GM18520 (cell line): ENCODE measurements around the gene GCDH.
"Not testable (repeated sequence)": the region's sequence is repeated elsewhere in the genome, so short reads cannot be mapped to it uniquely, and the experiment has no call there.

Experiments used
- ATAC-seq: cut with Tn5 transposase; IDR thresholded peaks from one replicate; pipeline ENCODE4 v1.9.1; 2021; ENCODE audit not compliant: unreplicated experiment

The GCDH gene

GRCh38 chr19:12899891-12900518 is 9.0 kb downstream of the GCDH start:
- ATAC-seq: peak; percentile 70

- ATAC-seq: no peak
Observed at GRCh38 chr19:12907166-12907565, 16.2 kb downstream of the GCDH start.

GRCh38 chr19:12912571-12912970 is 21.6 kb downstream of the GCDH start:
- ATAC-seq: no peak

DNA sequence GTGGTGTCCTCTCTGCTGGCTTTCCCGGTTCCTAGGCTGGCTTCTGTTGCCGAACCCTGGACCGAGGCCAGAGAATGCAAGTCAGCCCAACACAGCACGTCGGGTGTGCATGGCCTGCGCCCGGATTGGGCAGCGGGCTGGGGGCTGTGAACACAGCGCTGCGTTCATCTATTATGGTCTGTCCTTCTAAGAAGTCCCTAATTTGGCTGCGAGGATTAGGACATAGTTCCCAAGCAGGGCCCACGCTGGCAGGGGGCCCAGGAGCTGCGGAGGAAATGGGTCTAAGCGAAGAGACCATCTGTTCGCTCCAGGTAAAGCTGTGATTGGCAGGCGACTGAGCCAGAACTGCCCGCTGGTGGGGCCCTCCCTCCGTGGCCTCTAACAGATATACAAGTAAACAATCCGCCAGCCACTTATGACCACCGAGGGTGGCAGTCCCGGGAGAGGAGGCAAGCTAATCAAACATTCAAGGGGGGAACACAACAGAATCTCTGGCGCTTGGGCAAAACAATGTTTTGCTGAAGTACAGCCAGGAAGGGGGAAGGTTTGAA is 22.1 kb downstream of the GCDH start:
- no peak for ATAC-seq

DNA sequence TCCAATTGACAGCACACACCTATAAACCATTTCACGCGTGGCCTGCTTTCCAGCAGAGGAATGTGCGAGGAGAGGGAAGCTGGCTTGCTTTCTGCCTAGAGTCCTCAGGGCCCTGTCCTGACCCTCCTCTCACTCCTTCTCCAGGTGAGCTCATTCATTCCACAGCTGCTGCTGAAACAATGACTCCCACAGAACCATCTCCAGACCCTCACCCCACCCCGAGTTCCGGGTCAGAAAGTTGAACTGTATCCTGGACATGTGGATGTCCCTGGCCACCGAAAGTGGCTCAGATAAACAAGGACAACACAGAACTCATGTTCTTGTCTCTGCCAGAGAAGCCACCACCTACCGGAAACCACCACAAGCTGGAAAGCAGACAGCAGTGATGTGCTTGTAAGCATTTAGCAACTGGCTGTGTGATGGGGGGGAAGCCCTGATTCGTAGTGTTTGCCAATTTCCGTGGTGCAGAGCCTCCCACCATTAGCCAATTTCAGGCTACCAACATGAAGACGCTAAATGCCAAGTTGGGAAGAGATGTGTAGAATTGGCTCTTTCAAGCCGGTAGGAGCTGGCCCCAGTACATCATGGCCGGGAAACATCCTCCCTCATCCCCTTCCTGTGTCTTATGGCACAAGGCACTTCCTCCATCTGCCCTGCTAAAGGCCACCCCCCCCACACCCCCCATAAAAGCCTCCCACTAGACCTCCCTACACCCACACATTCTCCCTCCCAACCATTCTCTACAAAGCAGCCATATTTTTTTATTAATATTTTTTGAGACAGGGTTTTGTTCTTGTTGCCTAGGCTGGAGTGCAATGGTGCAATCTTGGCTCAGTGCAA is 23.1 kb downstream of the GCDH start:
- no peak for ATAC-seq

DNA sequence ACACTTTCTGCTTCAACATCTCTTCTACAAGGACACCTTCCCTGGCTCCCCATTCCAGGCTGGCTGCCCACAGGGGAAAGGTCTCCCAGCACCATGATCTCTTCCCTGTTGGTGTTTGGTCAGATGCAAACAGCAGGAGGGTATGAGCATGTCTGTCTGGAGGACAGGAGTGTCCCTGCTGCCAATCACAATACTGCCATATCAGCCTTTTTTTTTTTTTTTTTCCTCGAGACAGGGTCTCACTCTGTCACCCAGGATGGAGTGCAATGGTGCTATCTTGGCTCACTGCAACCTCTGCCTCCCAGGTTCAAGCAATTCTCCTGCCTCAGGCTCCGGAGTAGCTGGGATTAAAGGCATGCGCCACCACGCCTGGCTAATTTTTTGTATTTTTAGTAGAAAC is 24.9 kb downstream of the GCDH start:
- not testable (repeated sequence) for ATAC-seq

DNA sequence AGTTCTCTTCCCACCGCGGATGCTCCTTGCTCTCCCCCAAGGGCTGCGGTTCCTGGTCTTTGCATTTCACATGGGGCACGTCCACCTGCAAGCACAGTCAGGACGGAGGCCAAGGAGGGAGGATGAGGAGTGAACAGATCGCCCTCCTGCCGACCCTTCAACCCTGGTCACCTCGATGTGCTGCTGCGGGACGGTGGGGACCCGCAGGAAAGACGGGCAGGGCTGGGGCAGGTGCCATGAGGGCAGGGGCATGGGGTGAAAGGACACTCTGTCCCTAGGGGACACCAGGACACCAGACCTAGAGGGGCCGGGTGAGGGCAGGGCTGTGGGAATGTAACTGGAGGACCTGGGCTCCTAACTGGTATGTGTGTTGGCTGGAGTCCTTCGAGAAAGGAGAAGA is 27.3 kb downstream of the GCDH start:
- no peak for ATAC-seq

GRCh38 chr19:12921047-12921446 is 30.1 kb downstream of the GCDH start:
- ATAC-seq: no peak

GRCh38 chr19:12922959-12923358 is 32.0 kb downstream of the GCDH start:
- no peak for ATAC-seq

DNA sequence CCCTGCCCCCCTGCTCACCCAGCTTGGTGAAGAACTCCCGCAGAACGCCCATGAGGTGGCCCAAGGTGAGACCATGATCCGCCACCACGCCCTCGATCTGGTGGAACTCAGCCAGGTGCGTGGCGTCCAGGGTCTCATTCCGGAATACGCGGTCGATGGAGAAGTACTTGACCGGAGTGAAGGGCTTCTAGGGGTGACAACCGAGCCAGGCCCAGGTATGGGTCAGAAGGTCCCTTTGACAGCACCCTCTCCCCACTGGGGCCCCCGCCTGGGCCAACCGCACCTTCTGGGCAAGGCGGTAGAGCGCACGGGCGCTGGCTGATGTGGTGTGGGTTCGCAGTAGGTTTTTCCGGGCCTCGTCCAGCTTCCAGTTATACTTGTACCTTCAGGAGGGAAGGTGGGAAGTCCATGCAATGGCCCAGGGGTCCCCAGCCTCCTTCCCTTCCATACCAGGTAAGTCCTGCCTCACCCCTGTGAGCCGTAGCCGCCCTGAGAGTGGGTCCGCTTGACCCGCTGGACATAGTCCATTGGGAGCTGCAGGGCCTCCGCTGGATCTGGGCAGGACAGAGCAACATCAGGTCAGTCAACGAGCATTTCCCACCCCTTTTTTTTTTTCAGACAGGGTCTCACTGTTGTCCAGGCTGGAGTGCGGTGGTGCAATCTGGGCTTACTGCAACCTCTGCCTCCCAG is 33.8 kb downstream of the GCDH start:
- no peak for ATAC-seq

DNA sequence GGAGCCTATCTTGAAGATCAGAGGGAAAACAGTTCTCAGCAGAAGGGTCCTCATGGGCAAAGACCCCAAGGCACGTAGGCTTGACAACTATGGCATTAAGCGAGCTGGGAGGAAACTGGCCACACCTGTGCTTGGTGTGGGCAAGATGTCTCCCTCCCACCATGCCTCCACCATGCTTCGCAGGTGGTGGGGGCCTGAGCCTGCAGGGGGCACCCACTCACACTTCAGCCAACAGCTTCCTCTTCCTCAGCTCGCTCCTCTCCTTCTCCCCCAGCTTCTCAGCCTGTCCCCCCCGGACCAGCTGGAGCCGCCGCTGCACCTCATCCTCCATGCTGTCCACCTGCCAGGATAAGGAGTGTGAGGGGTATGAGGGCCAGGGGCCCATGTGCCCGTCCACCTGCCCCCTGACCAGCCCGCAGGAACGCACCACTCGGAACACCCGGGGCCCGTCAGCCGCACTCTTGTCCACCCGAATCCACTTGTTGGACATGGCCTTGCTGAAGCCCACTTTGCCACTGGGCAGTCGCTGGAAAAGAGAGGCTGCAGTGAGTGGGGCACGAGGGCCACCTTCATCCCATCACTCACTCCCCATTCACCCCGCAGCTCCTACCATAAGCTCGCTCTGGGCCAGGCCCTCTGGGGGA is 39.2 kb downstream of the GCDH start:
- no peak for ATAC-seq

DNA sequence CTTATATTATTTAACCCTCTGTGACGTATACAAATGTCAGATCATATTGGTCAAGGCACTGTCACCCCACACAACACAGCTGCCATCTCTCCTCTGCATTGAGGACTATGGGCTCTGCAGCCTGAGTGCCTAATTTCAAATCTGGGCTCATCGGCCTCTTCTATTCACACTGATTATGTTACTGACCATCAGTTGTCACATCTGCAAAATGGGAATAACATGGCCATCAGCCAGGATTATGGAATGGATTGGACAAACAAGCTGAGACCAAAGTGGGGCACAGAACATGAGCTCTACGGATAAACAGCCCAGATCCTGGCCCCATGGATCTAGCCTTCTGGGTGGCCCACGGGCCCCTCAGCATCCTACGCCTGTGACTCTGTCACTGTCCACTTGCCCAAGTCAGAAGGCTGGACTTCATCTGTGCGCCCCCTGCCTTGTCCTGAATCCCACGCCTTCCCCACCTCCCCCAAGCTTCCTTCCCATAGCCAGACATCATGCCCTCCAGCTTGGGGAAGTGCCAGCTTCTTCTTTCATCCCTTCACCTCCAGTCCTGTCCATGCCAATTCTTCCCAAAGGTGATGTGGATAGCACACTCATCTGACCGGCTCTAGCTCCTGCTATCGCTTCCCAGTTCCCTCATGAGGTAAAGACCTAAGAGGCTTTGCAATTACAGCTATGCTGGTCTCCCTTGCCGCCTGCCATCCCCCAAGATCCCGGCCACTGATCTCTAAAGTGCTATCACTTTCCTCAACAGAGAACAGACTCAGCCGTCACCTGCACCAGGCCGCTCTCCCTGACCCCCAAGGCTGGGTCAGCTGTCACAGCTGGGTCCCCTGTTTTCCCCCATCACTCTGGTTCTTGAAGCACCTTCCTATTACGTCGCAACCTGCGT is 41.7 kb downstream of the GCDH start:
- ATAC-seq: no peak

DNA sequence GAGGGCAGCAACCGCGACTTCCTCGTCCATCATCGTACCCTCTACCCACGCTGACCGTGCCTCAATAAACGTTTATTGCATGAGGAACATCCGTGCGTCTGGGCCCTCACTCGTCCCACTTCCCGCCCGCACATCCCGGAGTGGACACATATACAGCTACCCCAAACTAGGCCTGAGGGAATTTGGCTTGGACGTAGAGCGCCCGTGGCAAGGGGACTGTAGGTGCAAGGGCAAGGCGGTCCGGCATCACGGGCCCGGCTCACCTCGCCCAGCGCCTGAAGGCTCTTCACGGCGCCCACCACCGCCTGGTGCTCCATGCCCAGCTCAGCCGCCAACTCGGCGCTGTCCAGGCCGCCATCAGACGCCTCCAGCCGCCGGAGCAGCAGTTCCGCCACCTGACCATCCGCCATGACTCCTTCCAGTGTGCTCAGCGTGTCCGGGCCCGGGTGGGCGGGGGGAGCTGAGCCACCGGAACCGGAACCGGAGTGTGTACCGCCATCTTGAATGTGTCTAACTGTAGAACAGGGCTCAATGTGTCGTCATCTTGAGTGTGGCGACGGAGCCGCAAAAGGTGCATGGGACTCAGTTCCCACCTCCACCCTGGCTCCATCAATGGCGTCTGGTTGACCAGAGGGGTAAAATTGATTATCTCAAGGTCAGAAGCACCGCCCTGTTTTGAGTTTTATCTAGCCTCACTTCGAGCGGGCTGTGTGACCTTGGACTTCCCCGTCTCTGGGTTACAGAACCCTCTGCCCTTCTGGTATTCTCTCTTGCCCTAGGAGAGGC is 42.5 kb downstream of the GCDH start, which contains the start of gene FARSA:
Gene FARSA (minus strand): TSS at position 425 of the 786 bp plus-strand sequence. CDS start 15 bp downstream, at position 410.
- ATAC-seq: peak; percentile 34

GRCh38 chr19:12935071-12935470 is 44.1 kb downstream of the GCDH start:
- no peak for ATAC-seq

- no peak for ATAC-seq
Observed at GRCh38 chr19:12936582-12936981, 45.6 kb downstream of the GCDH start.

DNA sequence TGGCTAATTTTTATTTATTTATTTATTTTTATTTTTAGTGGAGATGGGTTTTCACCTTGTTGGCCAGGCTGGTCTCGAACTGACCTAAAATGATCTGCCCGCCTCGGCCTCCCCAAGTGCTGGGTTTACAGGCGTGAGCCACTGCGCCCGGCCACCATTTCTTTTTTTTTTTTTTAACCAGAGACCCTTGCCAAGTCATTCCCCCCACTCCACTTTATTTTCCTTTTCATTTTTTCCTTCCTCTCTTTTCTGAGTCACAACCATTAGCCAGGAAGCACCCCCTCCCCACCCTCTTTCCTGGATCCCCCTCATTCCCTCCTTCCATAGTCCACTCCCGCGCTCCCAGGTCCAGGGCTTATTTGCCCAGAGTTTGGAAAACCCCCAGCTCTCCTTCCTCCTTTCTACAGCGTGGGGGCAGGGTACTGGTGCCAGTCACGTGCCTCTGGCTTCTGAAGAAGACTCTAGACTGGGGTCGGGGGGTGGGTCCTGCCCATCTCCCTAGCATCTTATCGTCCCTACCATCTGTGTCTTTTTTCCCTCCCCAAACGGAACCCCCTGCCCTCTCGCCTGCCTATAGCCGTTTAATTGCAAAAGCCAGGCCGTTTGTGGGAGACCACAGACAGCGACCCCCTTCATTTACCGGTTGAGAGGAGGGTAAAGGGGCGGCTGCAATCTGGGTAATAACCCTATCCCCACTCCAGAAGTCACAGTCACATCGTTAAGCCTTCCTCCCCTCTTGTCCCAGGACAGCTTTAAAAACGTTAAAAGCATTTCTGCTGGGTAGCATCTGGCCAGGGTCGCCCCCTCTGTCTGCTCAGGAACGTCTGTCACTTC is 46.4 kb downstream of the GCDH start:
- no peak for ATAC-seq

- peak; percentile 80 for ATAC-seq
Observed at GRCh38 chr19:12937927-12938778, 47.2 kb downstream of the GCDH start, which contains the start of gene CALR. Gene CALR, plus strand, starts transcription at chr19:12938609. Its CDS starts 71 bp downstream, at chr19:12938680.
